OCI-LY1 (cell line): ENCODE data around the gene PES1.
"Not testable (repeated sequence)": the region's sequence is repeated elsewhere in the genome, so short reads cannot be mapped to it uniquely, and the experiment has no call there.

Experiments
- H2AFZ ChIP-seq: fragments of 200-600 bp; sonication (generic), shearing (Covaris generic); 2 replicates; pipeline ENCODE4 v1.6.0; 2014; ENCODE audit warnings: antibody characterized with exemption, mild to moderate bottlenecking, low read length
- H3F3A ChIP-seq: fragments of 200-600 bp; sonication (generic), shearing (Covaris generic); 2 replicates; pipeline ENCODE4 v1.6.0; 2014; ENCODE audit warnings: mild to moderate bottlenecking, antibody characterized with exemption, low read length, moderate library complexity; ENCODE audit not compliant: insufficient read depth
- H3K27ac ChIP-seq: fragments of 200-600 bp; sonication (generic); 2 replicates; pipeline ENCODE4 v1.5.1; 2014; ENCODE audit warnings: low read length, mixed run types, mild to moderate bottlenecking, low read depth; ENCODE audit not compliant: poor library complexity, severe bottlenecking
- H3K27me3 ChIP-seq: fragments of 200-600 bp; sonication (generic); 2 replicates; pipeline ENCODE4 v1.6.0; 2014; ENCODE audit warnings: antibody characterized with exemption, mild to moderate bottlenecking, low read length, moderate library complexity; ENCODE audit not compliant: insufficient read depth
- H3K36me3 ChIP-seq: fragments of 200-600 bp; sonication (generic); 2 replicates; pipeline ENCODE4 v1.6.1; 2014; ENCODE audit warnings: mild to moderate bottlenecking, antibody characterized with exemption, low read length, moderate library complexity, mixed read lengths; ENCODE audit not compliant: insufficient read depth
- H3K4me1 ChIP-seq: fragments of 200-600 bp; sonication (generic); 2 replicates; pipeline ENCODE4 v1.5.1; 2014; ENCODE audit warnings: mild to moderate bottlenecking, low read length, moderate library complexity; ENCODE audit not compliant: insufficient read depth, severe bottlenecking
- H3K4me2 ChIP-seq: fragments of 200-600 bp; sonication (generic), shearing (Covaris generic); 2 replicates; pipeline ENCODE4 v1.6.1; 2014; ENCODE audit warnings: low read length
- H3K4me3 ChIP-seq: fragments of 200-600 bp; sonication (generic); 2 replicates; pipeline ENCODE4 v1.5.1; 2014; ENCODE audit warnings: low read length, low read depth, mild to moderate bottlenecking, mixed read lengths; ENCODE audit not compliant: poor library complexity, severe bottlenecking
- H3K79me2 ChIP-seq: fragments of 200-600 bp; shearing (Covaris generic); 2 replicates; pipeline ENCODE4 v1.6.1; 2016; ENCODE audit warnings: mixed run types, low read length, mixed read lengths; ENCODE audit not compliant: insufficient read depth
- H3K9ac ChIP-seq: fragments of 200-600 bp; sonication (generic), shearing (Covaris generic); 2 replicates; pipeline ENCODE4 v1.6.1; 2014; ENCODE audit warnings: mild to moderate bottlenecking, low read length, mixed read lengths
- H3K9me2 ChIP-seq: fragments of 200-600 bp; sonication (generic), shearing (Covaris generic); 2 replicates; pipeline ENCODE4 v1.6.1; 2014; ENCODE audit warnings: low read depth, mild to moderate bottlenecking, low read length, mixed read lengths
- H3K9me3 ChIP-seq: fragments of 200-600 bp; shearing (Covaris generic); 2 replicates; pipeline ENCODE4 v1.6.1; 2014; ENCODE audit warnings: low read length, mixed read lengths
- H4K20me1 ChIP-seq: fragments of 200-600 bp; sonication (generic), shearing (Covaris generic); 2 replicates; pipeline ENCODE4 v1.6.0; 2016; ENCODE audit warnings: mild to moderate bottlenecking, low read length; ENCODE audit not compliant: insufficient read depth
- EZH2 ChIP-seq: fragments of 200-600 bp; sonication (generic), shearing (Covaris generic); IDR thresholded peaks from 2 replicates; pipeline ENCODE4 v1.8.0; 2017; ENCODE audit warnings: borderline replicate concordance, mixed run types, mild to moderate bottlenecking, antibody characterized with exemption, low read length, moderate library complexity, mixed read lengths
- TF ChIP-seq, protein P1 (sequence below): fragments of 200-600 bp; sonication (generic), shearing (Covaris generic); IDR thresholded peaks from 2 replicates; pipeline ENCODE4 v1.5.1; 2017; ENCODE audit warnings: mild to moderate bottlenecking, antibody characterized with exemption, low read length, moderate library complexity, mixed read lengths

PES1 gene

DNA sequence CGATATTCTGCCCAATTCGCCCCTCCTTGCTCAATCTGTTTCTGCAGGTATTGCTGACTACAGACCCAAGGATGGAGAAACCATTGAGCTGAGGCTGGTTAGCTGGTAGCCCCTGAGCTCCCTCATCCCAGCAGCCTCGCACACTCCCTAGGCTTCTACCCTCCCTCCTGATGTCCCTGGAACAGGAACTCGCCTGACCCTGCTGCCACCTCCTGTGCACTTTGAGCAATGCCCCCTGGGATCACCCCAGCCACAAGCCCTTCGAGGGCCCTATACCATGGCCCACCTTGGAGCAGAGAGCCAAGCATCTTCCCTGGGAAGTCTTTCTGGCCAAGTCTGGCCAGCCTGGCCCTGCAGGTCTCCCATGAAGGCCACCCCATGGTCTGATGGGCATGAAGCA lies 34.7 kb upstream of the PES1 start:
- Histone ChIP-seq H2AFZ (no peak overlapping the region), H4K20me1 (no peaks in the 10 kb centered on the region), H3K27me3 (no peaks in the 10 kb centered on the region; the same call in 1 of the 2 replicates), H3K36me3 (no peaks in the 10 kb centered on the region), H3K4me1 (no peaks in the 10 kb centered on the region), H3K9ac (no peak overlapping the region), H3K9me3 (no peaks in the 10 kb centered on the region), H3K79me2 (no peaks in the 10 kb centered on the region), H3F3A (no peaks in the 10 kb centered on the region), H3K4me2 (no peak overlapping the region), H3K9me2 (no peaks in the 10 kb centered on the region), H3K4me3 (no peak overlapping the region), H3K27ac (no peak overlapping the region)
- no peak for TF ChIP-seq EZH2
- TF ChIP-seq, protein P1, sequence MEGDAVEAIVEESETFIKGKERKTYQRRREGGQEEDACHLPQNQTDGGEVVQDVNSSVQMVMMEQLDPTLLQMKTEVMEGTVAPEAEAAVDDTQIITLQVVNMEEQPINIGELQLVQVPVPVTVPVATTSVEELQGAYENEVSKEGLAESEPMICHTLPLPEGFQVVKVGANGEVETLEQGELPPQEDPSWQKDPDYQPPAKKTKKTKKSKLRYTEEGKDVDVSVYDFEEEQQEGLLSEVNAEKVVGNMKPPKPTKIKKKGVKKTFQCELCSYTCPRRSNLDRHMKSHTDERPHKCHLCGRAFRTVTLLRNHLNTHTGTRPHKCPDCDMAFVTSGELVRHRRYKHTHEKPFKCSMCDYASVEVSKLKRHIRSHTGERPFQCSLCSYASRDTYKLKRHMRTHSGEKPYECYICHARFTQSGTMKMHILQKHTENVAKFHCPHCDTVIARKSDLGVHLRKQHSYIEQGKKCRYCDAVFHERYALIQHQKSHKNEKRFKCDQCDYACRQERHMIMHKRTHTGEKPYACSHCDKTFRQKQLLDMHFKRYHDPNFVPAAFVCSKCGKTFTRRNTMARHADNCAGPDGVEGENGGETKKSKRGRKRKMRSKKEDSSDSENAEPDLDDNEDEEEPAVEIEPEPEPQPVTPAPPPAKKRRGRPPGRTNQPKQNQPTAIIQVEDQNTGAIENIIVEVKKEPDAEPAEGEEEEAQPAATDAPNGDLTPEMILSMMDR: no peak

DNA sequence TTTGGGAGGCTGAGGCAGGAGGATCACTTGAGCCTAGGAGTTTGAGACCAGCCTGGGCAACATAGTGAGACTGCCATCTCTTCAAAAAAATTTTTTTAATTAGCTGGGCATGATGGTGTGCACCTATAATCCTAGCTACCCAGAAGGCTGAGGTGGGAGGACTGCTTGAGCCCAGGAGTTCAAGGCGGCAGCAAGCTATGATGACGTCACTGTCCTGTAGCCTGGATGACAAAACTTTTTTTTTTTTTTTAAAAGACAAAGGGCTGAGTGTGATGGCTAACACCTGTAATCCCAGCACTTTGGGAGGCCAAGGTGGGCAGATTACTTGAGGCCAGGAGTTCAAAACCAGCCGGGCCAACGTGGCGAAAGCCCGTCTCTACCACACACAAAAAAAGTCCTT lies 28.2 kb upstream of the PES1 start:
- H3K9me3 ChIP-seq, H2AFZ ChIP-seq, H4K20me1 ChIP-seq, H3F3A ChIP-seq, H3K27me3 ChIP-seq, H3K36me3 ChIP-seq, H3K9me2 ChIP-seq, H3K4me2 ChIP-seq, H3K4me1 ChIP-seq, H3K9ac ChIP-seq, H3K4me3 ChIP-seq, H3K27ac ChIP-seq, H3K79me2 ChIP-seq: not testable (repeated sequence)

DNA sequence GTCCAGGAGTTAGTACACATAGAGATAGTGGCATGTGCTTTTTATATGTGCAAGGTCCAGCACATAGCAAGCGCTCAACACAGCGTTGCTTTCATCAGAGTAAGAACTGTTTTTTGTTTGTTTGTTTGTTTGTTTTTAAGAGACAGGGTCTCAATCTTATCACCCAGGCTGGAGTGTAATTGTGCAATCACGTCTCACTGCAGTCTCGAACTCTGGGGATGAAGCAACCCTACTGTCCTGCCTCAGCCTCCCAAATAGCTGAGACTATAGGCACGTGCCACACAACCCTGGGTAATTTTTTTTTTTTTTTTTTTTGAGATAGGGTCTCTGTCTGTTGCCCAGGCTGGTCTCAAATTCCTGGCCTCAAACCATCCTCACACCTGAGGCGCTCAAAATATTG lies 26.1 kb upstream of the PES1 start:
- H2AFZ ChIP-seq: no peak overlapping the region
- no peak overlapping the region for H3K9ac ChIP-seq
- H3K9me3 ChIP-seq: no peaks in the 10 kb centered on the region
- no peak overlapping the region for H3K27ac ChIP-seq
- no peaks in the 10 kb centered on the region for H3K4me1 ChIP-seq
- no peaks in the 10 kb centered on the region for H3K79me2 ChIP-seq
- H3K9me2 ChIP-seq: no peaks in the 10 kb centered on the region
- H3K27me3 ChIP-seq: peaks cover 7% of the 10 kb centered on the region; the same call in 1 of the 2 replicates
- no peaks in the 10 kb centered on the region for H3F3A ChIP-seq
- no peak overlapping the region for H3K4me2 ChIP-seq
- TF ChIP-seq, protein P1: no peak
- no peak for TF ChIP-seq EZH2
- H3K36me3 ChIP-seq: no peaks in the 10 kb centered on the region
- H3K4me3 ChIP-seq: no peak overlapping the region
- H4K20me1 ChIP-seq: no peaks in the 10 kb centered on the region

DNA sequence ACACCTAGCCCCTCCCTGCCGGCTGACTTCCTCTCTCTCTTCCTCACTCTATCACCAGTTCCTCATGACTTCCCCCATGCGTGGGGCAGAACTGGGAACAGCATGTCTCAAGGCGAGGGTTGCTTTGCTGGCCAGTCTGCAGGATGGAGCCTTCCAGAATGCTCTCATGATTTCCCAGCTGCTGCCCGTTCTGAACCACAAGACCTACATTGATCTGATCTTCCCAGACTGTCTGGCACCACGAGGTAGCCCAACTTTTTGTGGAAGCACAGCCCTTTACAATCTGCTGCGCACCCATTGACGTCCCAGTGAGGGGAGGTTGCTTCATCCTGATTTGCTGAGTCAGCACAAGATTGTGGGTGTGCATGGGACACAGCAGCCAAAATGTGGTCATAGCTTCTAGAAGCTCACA lies 23.8 kb upstream of the PES1 start:
- no peaks in the 10 kb centered on the region for H4K20me1 ChIP-seq
- H3F3A ChIP-seq: no peaks in the 10 kb centered on the region
- no peak overlapping the region for H3K27ac ChIP-seq
- 0 out of 2 replicates have a peak, but pooled peaks cover under 1% of the 10 kb centered on the region for H3K27me3 ChIP-seq
- H3K9ac ChIP-seq: no peak overlapping the region
- H2AFZ ChIP-seq: no peak overlapping the region
- H3K36me3 ChIP-seq: no peaks in the 10 kb centered on the region
- no peaks in the 10 kb centered on the region for H3K79me2 ChIP-seq
- no peaks in the 10 kb centered on the region for H3K4me1 ChIP-seq
- no peak overlapping the region for H3K4me2 ChIP-seq
- H3K4me3 ChIP-seq: no peak overlapping the region
- no peaks in the 10 kb centered on the region for H3K9me2 ChIP-seq
- H3K9me3 ChIP-seq: no peaks in the 10 kb centered on the region
- TF ChIP-seq, protein P1: no peak
- TF ChIP-seq EZH2: no peak
